ENCODE data around the gene SUPT4H1. TPM values are rescaled to one million over a fixed set of nuclear protein-coding genes. Genes with fewer than 3 reads are reported as not detected.
A peak's percentile ranks its signal among the peaks of the same experiment; 100 is the strongest.

The SUPT4H1 gene
- total and polyA plus RNA-seq, 2 experiments from 2014 or later = 82.2 to 83.7 TPM

- TF ChIP-seq CREB1 (CRISPR knock-in tag; IDR thresholded peaks at IDR 0.05; ENCODE audit: low read depth) = no peak
These were observed 47.1 kb downstream of the SUPT4H1 start (continued) for GRCh38 chr17:58304750-58305486.

DNA sequence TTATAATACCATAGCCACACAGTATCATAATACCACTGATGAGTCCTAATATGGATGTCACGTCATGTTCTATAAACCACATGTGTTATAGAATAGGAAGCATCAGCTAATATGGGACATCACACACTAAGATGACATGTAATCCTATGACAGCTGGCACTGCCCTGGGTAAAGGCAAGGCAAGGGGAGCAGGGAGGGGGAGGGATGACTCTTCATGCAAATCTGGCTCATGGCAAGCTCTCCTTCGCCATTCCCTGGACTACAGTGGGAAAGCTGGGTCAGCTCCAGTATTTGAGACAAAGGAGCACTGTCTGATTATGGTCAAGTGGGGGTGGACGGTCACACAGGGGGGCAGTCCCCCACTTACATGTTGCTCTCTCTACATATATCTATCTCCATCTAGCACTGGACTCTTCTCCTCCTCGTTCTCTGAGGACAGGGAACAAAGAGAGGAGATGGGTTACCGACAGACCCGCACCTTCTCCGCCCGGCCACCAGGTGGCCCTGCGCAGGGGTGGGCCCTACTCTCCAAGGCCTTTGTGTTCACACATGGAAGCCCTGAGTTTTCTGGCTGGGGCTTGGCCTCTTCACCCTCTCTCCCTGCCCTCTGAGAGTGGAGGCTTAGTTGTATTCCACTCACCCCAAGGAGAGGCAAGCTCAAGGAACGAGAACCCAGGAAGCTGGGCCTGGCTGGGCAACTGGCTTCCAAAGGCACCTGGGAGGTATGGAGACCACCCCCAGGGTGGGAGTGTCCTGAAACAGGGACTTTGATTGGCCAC, 47.8 kb downstream of the SUPT4H1 start:
- Histone ChIP-seq H2AFZ (peak overlapping the region; percentile 97), H3F3A (replicated peaks; ENCODE audit: low read depth) (no peaks in the 10 kb centered on the region), H3K4me2 (no peak overlapping the region), H4K20me1 (replicated peaks; ENCODE audit: insufficient read depth) (no peaks in the 10 kb centered on the region), H3K4me3 (no peak overlapping the region), H3K36me3 (ENCODE audit: insufficient read depth) (no peaks in the 10 kb centered on the region), H3K27me3 (ENCODE audit: insufficient read depth) (no peaks in the 10 kb centered on the region), H3K79me2 (replicated peaks; ENCODE audit: insufficient read depth) (no peaks in the 10 kb centered on the region), H3K9me2 (ENCODE audit: insufficient read depth) (no peaks in the 10 kb centered on the region), H3K27ac (ENCODE audit: low read depth) (no peak overlapping the region), H3K4me1 (ENCODE audit: insufficient read depth) (peaks cover 13% of the 10 kb centered on the region)
- DNase-seq (ENCODE audit: low spot score) (peak; percentile 82), ATAC-seq (peak; percentile 75)
- Mint-ChIP-seq H3K27ac (no peak overlapping the region; the same call in 1 of the 2 replicates), H3K4me3 (no peak overlapping the region), H3K27me3 (ENCODE audit: insufficient read depth, low read depth, poor library complexity) (peaks cover 7% of the 10 kb centered on the region), H3K4me1 (peaks cover 31% of the 10 kb centered on the region), H3K9me3 (no peaks in the 10 kb centered on the region), H3K36me3 (ENCODE audit: low read depth) (no peaks in the 10 kb centered on the region)
- TF ChIP-seq NANOG (IDR thresholded peaks at IDR 0.05; ENCODE audit: borderline replicate concordance) (no peak), ZNF331 (CRISPR knock-in tag; IDR thresholded peaks at IDR 0.05; ENCODE audit: low read depth) (no peak), ZNF462 (CRISPR knock-in tag; IDR thresholded peaks at IDR 0.05) (peak; percentile 50; the same call in 1 of the 2 replicates), ZNF114 (CRISPR knock-in tag; IDR thresholded peaks at IDR 0.05) (no peak), EZH2 (IDR thresholded peaks at IDR 0.05; ENCODE audit: low read depth, unreplicated experiment) (no peak), ETS1 (IDR thresholded peaks at IDR 0.05) (no peak), CREB1 (CRISPR knock-in tag; IDR thresholded peaks at IDR 0.05; ENCODE audit: low read depth) (no peak), EZH2phosphoT487 (IDR thresholded peaks at IDR 0.05; ENCODE audit: unreplicated experiment) (no peak), JUNB (IDR thresholded peaks at IDR 0.05; ENCODE audit: unreplicated experiment) (no peak)
- TF ChIP-seq, protein P1, sequence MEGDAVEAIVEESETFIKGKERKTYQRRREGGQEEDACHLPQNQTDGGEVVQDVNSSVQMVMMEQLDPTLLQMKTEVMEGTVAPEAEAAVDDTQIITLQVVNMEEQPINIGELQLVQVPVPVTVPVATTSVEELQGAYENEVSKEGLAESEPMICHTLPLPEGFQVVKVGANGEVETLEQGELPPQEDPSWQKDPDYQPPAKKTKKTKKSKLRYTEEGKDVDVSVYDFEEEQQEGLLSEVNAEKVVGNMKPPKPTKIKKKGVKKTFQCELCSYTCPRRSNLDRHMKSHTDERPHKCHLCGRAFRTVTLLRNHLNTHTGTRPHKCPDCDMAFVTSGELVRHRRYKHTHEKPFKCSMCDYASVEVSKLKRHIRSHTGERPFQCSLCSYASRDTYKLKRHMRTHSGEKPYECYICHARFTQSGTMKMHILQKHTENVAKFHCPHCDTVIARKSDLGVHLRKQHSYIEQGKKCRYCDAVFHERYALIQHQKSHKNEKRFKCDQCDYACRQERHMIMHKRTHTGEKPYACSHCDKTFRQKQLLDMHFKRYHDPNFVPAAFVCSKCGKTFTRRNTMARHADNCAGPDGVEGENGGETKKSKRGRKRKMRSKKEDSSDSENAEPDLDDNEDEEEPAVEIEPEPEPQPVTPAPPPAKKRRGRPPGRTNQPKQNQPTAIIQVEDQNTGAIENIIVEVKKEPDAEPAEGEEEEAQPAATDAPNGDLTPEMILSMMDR (conservative IDR thresholded peaks at IDR 0.05; ENCODE audit: low read depth in 2 of 2) = peak; percentile 87 to 88
